ENCODE results near the gene PHAF1.

Gene PHAF1

GRCh38 chr16:67190448-67191399, 81.0 kb downstream of the PHAF1 start:
- no peaks in the 10 kb centered on the region for H3K27me3 ChIP-seq (ENCODE audit: insufficient read depth, poor library complexity, severe bottlenecking)
- peaks cover 31% of the 10 kb centered on the region for H3K36me3 ChIP-seq (ENCODE audit: low read depth)
- TF ChIP-seq CTCF (IDR thresholded peaks at IDR 0.05; ENCODE audit: poor library complexity, severe bottlenecking): no peak
- H3K9me3 ChIP-seq (ENCODE audit: severe bottlenecking): no peaks in the 10 kb centered on the region
- peaks cover 8% of the 10 kb centered on the region for H3K4me1 ChIP-seq (ENCODE audit: insufficient read depth, poor library complexity, severe bottlenecking)
- H3K4me3 ChIP-seq (ENCODE audit: severe bottlenecking): no peak overlapping the region
- ATAC-seq (ENCODE audit: low read depth) (no peak), DNase-seq (ENCODE audit: low spot score) (no peak)
- no peak overlapping the region for H3K27ac ChIP-seq (ENCODE audit: poor library complexity, severe bottlenecking)

- no peaks in the 10 kb centered on the region for H3K27me3 ChIP-seq (ENCODE audit: insufficient read depth, poor library complexity, severe bottlenecking)
- H3K9me3 ChIP-seq (ENCODE audit: severe bottlenecking): no peaks in the 10 kb centered on the region
- DNase-seq (ENCODE audit: low spot score): no peak
- peaks cover 38% of the 10 kb centered on the region for H3K36me3 ChIP-seq (ENCODE audit: low read depth)
- no peak for ATAC-seq (ENCODE audit: low read depth)
- peaks cover 8% of the 10 kb centered on the region for H3K4me1 ChIP-seq (ENCODE audit: insufficient read depth, poor library complexity, severe bottlenecking)
- peak overlapping the region; percentile 79 for H3K4me3 ChIP-seq (ENCODE audit: severe bottlenecking)
- TF ChIP-seq CTCF (IDR thresholded peaks at IDR 0.05; ENCODE audit: poor library complexity, severe bottlenecking): no peak
- H3K27ac ChIP-seq (ENCODE audit: poor library complexity, severe bottlenecking): peak overlapping the region; percentile 61
Measured at GRCh38 chr16:67191411-67191994, 81.8 kb downstream of the PHAF1 start.

- peaks cover 8% of the 10 kb centered on the region for H3K4me1 ChIP-seq (ENCODE audit: insufficient read depth, poor library complexity, severe bottlenecking)
- H3K36me3 ChIP-seq (ENCODE audit: low read depth): peaks cover 45% of the 10 kb centered on the region
- ATAC-seq (ENCODE audit: low read depth) (peak; percentile 96), DNase-seq (ENCODE audit: low spot score) (peak; percentile 91)
- peak within 1 kb of the TSS; percentile 61 for H3K27ac ChIP-seq (ENCODE audit: poor library complexity, severe bottlenecking)
- H3K9me3 ChIP-seq (ENCODE audit: severe bottlenecking): no peaks in the 10 kb centered on the region
- H3K27me3 ChIP-seq (ENCODE audit: insufficient read depth, poor library complexity, severe bottlenecking): no peaks in the 10 kb centered on the region
- no peak for TF ChIP-seq CTCF (IDR thresholded peaks at IDR 0.05; ENCODE audit: poor library complexity, severe bottlenecking)
- H3K4me3 ChIP-seq (ENCODE audit: severe bottlenecking): peak within 1 kb of the TSS; percentile 79
Measured at GRCh38 chr16:67191995-67192681, 82.4 kb downstream of the PHAF1 start, which contains the start of gene E2F4. Gene E2F4, plus strand, starts transcription at chr16:67192155. Its CDS starts 73 bp downstream, at chr16:67192228.

GRCh38 chr16:67192781-67193361, 83.1 kb downstream of the PHAF1 start:
- Histone ChIP-seq H3K27ac (ENCODE audit: poor library complexity, severe bottlenecking) (peak overlapping the region; percentile 61), H3K4me1 (ENCODE audit: insufficient read depth, poor library complexity, severe bottlenecking) (peaks cover 8% of the 10 kb centered on the region), H3K27me3 (ENCODE audit: insufficient read depth, poor library complexity, severe bottlenecking) (no peaks in the 10 kb centered on the region), H3K4me3 (ENCODE audit: severe bottlenecking) (peak overlapping the region; percentile 79), H3K36me3 (ENCODE audit: low read depth) (peaks cover 52% of the 10 kb centered on the region), H3K9me3 (ENCODE audit: severe bottlenecking) (no peaks in the 10 kb centered on the region)
- ATAC-seq (ENCODE audit: low read depth) (no peak), DNase-seq (ENCODE audit: low spot score) (no peak)
- TF ChIP-seq CTCF (IDR thresholded peaks at IDR 0.05; ENCODE audit: poor library complexity, severe bottlenecking): no peak
